Measurements from ENCODE around the gene ZDHHC9.

Gene ZDHHC9

GRCh38 chrX:129785160-129785947, 58.3 kb downstream of the ZDHHC9 start:
- DNase-seq: no peak

GRCh38 chrX:129784371-129784770, 59.3 kb downstream of the ZDHHC9 start:
- no peak for DNase-seq

- no peak for DNase-seq
Observed at GRCh38 chrX:129783291-129783713, 60.4 kb downstream of the ZDHHC9 start.

DNA sequence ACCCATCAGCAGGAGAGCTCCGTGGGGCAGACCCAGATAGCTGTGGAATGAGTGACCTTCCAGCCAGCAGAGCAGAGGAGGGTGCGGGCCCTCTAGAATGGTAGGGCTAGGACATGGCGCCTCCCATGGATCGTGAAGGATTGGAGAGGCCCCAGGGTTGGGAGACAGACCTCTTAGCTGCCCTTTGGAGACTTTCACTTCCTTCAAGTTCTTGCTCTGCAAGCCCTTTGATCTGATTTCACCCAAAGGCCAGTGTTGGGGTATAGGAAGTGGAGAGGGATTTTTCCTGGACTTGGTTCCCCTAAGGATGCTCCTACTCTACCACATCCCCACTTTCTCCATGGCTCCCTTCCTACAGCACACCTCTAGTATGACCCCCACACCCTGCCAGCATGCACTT, 61.0 kb downstream of the ZDHHC9 start:
- DNase-seq: no peak

DNA sequence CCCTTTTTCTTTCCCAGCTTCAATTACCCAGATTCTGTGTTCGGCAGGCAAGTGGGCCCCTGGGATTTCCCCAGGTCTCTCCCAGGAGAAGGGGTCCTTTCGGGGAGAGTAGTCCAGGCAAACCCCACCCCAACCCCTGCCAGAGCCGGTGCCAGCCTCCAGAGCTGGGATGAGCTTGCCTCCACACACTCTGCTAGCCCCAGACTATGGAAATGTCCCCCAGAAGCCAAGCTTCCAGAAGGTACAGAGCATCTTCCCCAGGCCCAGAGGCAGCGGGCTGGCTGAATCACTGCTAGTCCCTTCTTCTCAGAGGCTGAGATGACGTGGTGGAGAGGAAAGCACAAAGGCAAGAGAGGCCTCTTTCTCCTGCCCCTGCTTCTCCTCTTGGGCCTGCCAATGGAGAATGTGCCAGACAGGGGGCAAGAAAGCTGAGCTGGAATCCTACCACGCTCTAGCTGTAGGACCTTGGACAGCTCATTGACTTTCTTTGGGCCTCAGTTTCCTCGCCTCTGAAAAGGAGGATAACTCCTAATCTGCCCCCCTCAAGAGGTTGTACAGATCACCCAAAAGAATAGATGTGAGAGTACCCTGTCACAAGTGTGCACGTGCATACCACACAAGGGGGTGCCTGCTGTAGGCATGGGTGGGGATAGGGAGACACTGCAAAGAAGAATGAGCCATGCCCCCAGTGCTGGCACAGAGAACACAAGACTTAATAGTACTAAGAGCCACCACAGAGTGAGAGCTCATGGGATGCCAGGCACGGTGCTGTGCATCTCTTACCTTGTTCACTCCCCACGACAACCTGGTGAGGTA, 61.8 kb downstream of the ZDHHC9 start:
- no peak for DNase-seq

DNA sequence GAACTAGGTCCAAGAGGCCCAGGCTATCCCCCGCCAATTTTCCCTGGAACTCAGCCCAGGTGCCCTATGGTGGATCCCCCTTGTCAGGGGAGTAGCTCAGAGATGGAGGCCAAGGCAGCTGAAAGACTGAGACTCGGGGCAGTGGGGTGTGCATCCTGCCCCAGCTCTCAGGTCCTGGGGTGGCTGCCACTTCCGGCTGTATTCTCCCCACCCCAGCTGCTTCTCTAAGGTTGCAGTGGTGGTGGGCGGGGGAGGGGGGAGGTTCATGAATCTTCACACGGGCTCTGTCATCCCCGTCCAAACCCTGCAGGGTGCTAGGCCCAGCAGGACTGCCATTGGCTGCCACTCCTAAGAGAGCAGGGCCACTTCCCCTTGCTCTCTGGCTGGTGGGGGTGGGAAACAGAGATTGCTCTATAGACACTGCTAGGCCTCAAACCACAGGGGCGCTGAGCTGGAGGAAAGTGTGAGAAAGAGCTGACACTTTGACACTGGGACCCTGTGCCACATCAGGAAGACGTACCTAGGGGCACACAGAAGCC, 62.5 kb downstream of the ZDHHC9 start:
- no peak for DNase-seq

DNA sequence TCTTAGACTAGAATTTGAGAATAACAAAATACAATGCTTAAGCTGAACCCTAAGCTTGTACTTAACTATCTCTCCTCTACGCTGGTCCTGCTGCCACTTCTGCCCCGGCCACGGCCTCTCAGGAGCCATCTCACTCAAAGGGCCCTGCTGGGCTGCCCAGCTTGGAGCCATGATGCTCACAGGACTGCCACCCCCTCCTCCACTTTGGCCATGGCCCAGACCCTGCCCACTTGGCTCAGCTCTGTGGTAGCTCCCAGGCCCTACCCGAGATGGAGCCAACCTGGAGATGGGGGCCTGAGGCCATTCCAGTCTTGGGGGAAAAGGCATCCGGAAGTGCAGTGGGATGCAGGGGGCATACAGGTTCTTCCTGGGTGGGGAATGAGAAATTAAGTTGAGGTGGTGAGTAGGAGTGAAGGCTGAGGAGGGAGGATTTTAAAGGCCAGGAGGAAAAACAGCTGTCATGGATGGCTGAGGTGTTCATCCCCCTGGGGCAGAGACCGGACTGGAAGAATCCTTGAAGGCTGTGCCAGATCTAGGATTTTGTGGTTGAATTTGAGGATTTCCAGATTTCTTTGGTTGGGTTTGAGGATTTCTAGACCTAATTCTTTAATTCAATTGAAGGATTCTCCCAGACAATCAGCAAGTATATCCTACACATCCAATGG, 63.1 kb downstream of the ZDHHC9 start:
- no peak for DNase-seq

GRCh38 chrX:129779747-129780146, 63.9 kb downstream of the ZDHHC9 start, which contains the start of gene SASH3:
TSS of gene SASH3 (plus strand) at chrX:129779949. CDS start at chrX:129780098, 149 bp downstream.
- DNase-seq: no peak

DNA sequence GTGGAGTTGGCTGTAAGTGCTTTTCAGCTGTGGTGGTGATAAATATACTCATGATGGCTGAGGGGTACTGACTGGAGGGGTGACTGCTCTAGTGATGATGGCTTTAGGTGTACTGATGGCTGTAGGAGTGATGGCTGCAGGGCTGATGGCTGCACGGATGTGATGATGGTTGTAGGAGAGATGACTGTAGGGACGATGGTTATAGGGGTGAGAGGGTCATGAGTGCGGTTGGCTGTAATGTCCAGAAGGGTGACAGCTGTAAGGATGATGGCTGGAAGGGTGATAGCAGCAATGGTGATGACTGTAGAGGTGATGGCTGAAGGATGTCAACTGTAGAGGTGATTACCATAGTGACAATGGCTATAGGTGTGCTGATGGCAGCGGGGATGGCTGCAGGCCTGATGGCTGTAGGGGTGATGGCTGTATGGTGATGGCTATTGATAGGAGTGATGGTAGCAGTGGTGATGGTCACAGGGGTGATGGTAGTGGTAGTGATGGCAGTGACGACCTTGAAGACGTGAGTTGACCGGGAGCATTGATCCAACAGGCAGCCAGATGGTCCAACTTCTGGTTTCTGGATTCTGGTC, 64.5 kb downstream of the ZDHHC9 start:
- no peak for DNase-seq

- no peak for DNase-seq
Observed at GRCh38 chrX:129777218-129778030, 66.3 kb downstream of the ZDHHC9 start.

DNA sequence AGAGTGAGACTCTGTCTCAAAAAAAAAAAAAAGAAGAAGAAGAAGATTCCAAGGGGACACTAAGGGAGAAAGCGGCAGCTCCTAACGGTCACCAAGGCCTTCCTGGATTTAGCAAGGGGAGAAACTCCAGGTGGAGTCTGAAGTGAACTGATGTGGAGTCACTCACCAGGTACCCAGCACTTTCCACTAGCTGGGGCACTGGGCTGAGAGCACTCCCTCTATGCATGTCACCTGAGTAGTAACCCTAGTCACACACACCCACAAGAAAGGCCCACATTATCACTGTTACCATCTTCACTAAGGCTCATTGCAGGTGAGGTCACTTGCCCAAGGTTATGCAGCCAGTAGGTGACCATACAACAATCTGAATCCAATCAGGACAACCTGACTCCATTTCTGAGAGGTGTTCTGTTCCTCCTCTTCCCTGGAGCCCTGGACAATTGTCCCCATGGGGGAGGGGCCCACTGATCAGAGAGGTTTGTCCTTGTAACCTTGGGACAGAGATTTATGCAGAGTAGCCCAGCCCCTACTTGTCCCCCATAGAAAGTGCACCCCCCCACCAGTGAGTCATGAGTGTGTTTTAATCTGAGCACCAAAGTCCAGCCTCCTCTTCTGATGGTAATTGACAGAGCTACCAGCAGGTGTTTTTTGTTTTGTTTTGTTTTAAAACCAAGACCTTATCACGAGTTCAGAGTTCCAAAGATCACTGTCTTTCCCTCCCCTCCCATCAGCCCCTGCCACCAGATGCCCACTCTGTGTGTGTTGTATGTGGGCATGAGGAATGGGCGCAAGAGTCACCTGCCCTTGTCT, 69.8 kb downstream of the ZDHHC9 start:
- DNase-seq: no peak

DNA sequence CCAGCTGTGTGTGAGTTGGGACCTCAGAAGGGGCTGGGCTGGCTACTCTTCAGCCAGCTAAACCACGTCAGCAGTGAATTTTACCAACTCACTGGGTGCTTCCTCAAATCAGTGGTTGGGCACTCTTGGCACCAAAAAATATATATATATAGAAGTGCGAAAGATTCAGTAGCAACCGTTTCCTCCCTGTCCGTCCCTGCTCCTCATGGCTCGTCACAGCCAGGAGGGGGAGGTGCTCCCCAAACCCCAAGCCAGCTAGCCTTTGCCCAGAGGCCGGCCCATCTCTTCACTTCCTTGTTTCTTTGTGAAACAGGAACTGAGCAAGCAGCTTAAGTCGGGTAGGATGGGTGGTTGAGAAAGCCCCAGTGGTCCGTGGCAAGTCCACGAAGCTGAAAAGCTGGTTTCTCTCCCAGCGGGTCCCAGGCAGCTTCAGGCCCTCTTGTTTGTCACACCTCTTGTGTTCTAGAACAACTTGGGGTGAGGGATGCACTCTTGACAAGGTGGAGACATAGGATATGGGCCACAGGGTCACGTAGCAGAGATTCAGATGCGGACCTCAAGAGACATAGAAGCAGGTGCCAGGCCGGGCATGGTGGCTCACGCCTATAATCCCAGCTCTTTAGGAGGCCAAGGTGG, 70.8 kb downstream of the ZDHHC9 start:
- DNase-seq: no peak

- DNase-seq: no peak
Observed at GRCh38 chrX:129771266-129771995, 72.3 kb downstream of the ZDHHC9 start.

GRCh38 chrX:129769467-129770154, 74.1 kb downstream of the ZDHHC9 start:
- no peak for DNase-seq

DNA sequence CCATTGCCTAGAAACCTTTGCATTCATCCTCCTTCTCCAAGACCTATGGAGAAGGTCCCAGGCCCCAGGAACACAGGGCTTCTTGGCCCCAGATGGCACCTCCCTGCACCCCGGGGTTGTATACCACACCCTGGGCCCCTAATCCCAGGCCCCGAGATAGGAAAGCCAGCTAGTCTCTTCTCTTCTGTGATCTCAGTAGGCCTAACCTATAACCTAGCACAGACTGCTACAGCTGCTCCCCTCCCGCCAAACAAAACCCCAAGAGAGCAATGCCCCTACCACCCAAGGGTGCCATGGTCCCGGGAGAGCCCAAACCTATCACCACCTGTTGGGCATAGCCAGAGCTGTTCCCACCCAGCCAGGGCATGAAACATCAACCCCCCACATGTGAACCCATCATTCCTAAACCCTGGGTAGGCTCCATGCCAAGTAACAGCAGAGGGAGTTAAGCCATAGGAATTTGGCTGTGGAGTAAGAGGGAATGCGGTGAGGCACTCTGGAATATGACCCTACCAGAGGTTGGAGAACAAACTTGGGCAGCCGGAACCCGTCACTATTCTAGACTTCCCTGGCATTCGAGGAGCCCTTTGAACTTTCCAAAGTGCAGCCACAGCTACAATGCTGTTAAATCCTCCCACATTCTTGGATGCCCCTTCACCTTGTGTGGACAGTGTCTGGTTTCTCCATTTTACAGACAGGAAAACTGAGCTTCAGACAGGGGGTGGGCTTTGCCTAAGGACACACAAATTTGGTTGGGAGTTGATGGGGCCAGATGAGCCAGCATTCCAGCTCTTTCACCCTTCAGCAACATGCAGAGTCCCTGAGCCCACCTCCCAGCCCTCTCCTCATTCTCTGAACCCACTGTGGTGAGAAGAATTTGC, 74.9 kb downstream of the ZDHHC9 start:
- DNase-seq: no peak

GRCh38 chrX:129768186-129768585, 75.5 kb downstream of the ZDHHC9 start:
- DNase-seq: no peak

DNA sequence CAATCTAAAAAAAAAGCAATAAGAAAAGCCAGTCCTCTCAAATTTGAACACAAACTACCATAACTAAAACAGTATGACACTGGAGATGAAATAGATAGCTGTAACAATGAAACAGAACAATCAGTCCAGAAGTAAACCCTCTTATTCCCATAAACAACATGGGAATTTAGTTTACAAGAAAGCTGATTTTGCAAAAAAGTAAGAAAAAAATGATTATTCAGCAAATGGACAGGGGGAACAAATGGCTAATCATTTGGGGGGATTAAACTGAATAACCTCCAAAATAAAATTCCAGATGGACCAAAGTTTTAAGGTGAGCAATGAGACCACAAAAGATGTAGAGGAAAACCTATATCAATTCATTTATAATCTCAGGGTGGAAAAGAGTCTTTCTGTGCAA, 80.0 kb downstream of the ZDHHC9 start:
- no peak for DNase-seq

DNA sequence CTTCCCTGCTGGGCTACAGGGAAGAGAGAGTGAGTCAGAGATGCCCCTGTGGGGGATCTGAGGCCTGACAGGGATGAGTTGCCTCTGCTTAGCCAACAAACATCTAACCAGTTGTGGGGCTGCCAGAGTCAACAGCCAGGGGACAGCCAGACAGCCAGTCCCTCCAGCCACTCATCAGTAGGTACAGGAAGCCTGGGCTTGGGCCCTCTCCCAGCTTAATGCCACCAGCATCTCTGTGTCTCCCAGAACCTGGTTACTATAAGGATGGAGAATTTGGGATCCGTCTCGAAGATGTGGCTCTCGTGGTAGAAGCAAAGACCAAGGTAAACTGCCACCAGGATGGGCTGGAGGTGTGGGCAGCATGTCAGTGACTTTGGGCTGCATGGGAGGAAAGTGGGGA, 81.2 kb downstream of the ZDHHC9 start:
- DNase-seq: no peak

Data from SW 1271 (cell line).